IMR-90 (cell line): ENCODE data around the gene PELI1.

Source experiments
- BHLHE40 ChIP-seq: fragments of 150-350 bp; IDR thresholded peaks from 2 replicates; pipeline ENCODE4 v1.6.1; 2016; ENCODE audit warnings: mild to moderate bottlenecking, low read depth, low read length
- CEBPB ChIP-seq: IDR thresholded peaks from 2 replicates; pipeline ENCODE4 v1.6.1; 2012; ENCODE audit warnings: low read depth, low read length, improper control_type of control experiment
- FOS ChIP-seq: fragments of 150-350 bp; IDR thresholded peaks from 2 replicates; pipeline ENCODE4 v1.6.1; 2016; ENCODE audit warnings: low read depth, low read length
- MAZ ChIP-seq: IDR thresholded peaks from 2 replicates; pipeline ENCODE4 v1.6.1; 2012; ENCODE audit warnings: low read depth, mild to moderate bottlenecking, low read length, improper control_type of control experiment, moderate library complexity, borderline replicate concordance
- MXI1 ChIP-seq: IDR thresholded peaks from 2 replicates; pipeline ENCODE4 v1.6.1; 2012; ENCODE audit warnings: low read depth, mild to moderate bottlenecking, low read length, moderate library complexity, borderline replicate concordance
- NFE2L2 ChIP-seq: fragments of 150-350 bp; IDR thresholded peaks from 2 replicates; pipeline ENCODE4 v1.6.1; 2016; ENCODE audit warnings: low read depth, mild to moderate bottlenecking, low read length
- POLR2A ChIP-seq: IDR thresholded peaks from 2 replicates; pipeline ENCODE4 v1.6.1; 2012; ENCODE audit warnings: mild to moderate bottlenecking, low read depth, low read length
- RAD21 ChIP-seq: IDR thresholded peaks from 2 replicates; pipeline ENCODE4 v1.6.1; 2012; ENCODE audit warnings: low read length, improper control_type of control experiment
- RFX5 ChIP-seq: IDR thresholded peaks from 2 replicates; pipeline ENCODE4 v1.8.0; 2012; ENCODE audit warnings: low read depth, mild to moderate bottlenecking, low read length, moderate library complexity
- SMC3 ChIP-seq: fragments of 150-350 bp; IDR thresholded peaks from 2 replicates; pipeline ENCODE4 v1.6.1; 2016; ENCODE audit warnings: low read depth, mild to moderate bottlenecking, antibody characterized with exemption, low read length, moderate library complexity
- TF ChIP-seq, protein P1 (sequence below): conservative IDR thresholded peaks from 2 replicates; pipeline ENCODE4 v1.5.1; 2012; ENCODE audit warnings: mild to moderate bottlenecking, low read depth, low read length, improper control_type of control experiment
- TF ChIP-seq, protein P2 (sequence below): fragments of 150-350 bp; IDR thresholded peaks from 2 replicates; pipeline ENCODE4 v1.6.1; 2016; ENCODE audit warnings: low read depth, mild to moderate bottlenecking, low read length, moderate library complexity, borderline replicate concordance

DNA sequence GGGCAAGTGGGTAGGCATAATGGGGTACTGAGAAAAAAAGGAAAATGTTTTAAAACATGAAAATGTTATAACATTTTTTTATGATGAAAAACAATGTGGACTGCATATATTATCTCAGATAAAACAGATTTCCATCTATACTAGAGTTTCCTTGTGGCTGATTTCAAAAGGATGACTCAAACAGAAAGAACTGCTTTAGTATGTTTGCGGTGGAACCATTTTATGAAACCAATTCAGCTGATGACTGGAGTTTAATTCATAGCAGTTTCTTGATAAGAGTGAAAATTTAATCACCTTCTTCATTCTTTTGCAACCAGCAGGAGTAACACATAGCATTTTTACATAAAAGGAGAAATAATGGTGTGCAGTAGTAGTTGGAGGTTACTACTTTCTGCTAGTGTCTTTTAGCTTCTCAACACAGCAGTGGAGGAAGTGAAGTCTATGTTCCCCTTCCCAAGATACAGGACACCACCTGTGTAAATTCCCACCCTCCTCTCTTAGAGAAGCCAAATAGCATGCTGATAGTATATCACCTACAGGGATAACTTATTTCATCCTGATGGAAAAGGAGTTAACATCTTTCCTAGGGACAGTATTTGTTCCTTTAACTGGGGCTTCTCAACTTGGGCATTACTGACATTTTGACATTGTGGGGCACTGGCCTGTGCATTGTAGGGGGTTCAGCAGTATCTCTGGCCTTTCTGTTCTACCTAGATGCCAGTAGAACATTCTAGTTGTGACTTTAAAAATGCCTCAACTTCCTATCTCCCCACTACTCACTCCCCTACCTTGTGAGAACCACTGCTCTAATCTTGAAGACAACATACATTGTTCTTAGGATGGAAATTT is 29.9 kb downstream of the PELI1 start:
- TF ChIP-seq RAD21 (no peak), RFX5 (no peak), CEBPB (peak; percentile 49; the same call in 1 of the 2 replicates), POLR2A (no peak), MXI1 (no peak), NFE2L2 (no peak), FOS (0 out of 2 replicates have a peak, but pooled peaks have one; percentile 19), BHLHE40 (no peak), MAZ (no peak), SMC3 (no peak)
- TF ChIP-seq, protein P1, sequence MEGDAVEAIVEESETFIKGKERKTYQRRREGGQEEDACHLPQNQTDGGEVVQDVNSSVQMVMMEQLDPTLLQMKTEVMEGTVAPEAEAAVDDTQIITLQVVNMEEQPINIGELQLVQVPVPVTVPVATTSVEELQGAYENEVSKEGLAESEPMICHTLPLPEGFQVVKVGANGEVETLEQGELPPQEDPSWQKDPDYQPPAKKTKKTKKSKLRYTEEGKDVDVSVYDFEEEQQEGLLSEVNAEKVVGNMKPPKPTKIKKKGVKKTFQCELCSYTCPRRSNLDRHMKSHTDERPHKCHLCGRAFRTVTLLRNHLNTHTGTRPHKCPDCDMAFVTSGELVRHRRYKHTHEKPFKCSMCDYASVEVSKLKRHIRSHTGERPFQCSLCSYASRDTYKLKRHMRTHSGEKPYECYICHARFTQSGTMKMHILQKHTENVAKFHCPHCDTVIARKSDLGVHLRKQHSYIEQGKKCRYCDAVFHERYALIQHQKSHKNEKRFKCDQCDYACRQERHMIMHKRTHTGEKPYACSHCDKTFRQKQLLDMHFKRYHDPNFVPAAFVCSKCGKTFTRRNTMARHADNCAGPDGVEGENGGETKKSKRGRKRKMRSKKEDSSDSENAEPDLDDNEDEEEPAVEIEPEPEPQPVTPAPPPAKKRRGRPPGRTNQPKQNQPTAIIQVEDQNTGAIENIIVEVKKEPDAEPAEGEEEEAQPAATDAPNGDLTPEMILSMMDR: no peak
- TF ChIP-seq, protein P2, sequence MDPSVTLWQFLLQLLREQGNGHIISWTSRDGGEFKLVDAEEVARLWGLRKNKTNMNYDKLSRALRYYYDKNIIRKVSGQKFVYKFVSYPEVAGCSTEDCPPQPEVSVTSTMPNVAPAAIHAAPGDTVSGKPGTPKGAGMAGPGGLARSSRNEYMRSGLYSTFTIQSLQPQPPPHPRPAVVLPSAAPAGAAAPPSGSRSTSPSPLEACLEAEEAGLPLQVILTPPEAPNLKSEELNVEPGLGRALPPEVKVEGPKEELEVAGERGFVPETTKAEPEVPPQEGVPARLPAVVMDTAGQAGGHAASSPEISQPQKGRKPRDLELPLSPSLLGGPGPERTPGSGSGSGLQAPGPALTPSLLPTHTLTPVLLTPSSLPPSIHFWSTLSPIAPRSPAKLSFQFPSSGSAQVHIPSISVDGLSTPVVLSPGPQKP: no peak
